Transverse colon (tissue), 4 donors: ENCODE measurements around the gene HARBI1.

Source experiments
- EP300 ChIP-seq: sonication (generic); formaldehyde crosslinking; IDR thresholded peaks from one replicate; pipeline ENCODE4 v1.6.1; 2017; ENCODE audit warnings: antibody characterized with exemption, low read depth
- POLR2A ChIP-seq: fragments of 450-650 bp; IDR thresholded peaks from one replicate; pipeline ENCODE4 v1.6.1; 2016; ENCODE audit warnings: antibody characterized with exemption, mild to moderate bottlenecking, moderate library complexity
- POLR2AphosphoS5 ChIP-seq, 3 donors: sonication (generic); formaldehyde crosslinking; IDR thresholded peaks; one replicate each; pipeline ENCODE4 v1.6.1; 2016; ENCODE audit warnings: antibody characterized with exemption in 3 of 3
- TF ChIP-seq, protein P1 (sequence below), 5 experiments: fragments of 200-600 bp in 3 of 5; fragments of 450-650 bp in 2 of 5; sonication (generic) in 3 of 5; IDR thresholded peaks; 1 replicate in 2 of 5; 2 replicates in 3 of 5; pipeline ENCODE4 v1.5.1; 2016 to 2017; ENCODE audit warnings: antibody characterized with exemption in 5 of 5, inconsistent platforms in 3 of 5, mild to moderate bottlenecking in 2 of 5, moderate library complexity in 1 of 5

GRCh38 chr11:46582588-46582987 is 34.4 kb downstream of the HARBI1 start:
- TF ChIP-seq, protein P1, sequence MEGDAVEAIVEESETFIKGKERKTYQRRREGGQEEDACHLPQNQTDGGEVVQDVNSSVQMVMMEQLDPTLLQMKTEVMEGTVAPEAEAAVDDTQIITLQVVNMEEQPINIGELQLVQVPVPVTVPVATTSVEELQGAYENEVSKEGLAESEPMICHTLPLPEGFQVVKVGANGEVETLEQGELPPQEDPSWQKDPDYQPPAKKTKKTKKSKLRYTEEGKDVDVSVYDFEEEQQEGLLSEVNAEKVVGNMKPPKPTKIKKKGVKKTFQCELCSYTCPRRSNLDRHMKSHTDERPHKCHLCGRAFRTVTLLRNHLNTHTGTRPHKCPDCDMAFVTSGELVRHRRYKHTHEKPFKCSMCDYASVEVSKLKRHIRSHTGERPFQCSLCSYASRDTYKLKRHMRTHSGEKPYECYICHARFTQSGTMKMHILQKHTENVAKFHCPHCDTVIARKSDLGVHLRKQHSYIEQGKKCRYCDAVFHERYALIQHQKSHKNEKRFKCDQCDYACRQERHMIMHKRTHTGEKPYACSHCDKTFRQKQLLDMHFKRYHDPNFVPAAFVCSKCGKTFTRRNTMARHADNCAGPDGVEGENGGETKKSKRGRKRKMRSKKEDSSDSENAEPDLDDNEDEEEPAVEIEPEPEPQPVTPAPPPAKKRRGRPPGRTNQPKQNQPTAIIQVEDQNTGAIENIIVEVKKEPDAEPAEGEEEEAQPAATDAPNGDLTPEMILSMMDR (IDR thresholded peaks at IDR 0.05) = no peak
- TF ChIP-seq POLR2AphosphoS5 (IDR thresholded peaks at IDR 0.05) = no peak
- TF ChIP-seq EP300 = no peak
- no peak for TF ChIP-seq POLR2A
